GM11168 (cell line): ENCODE measurements around the gene CREB3L4.

ENCODE experiments used
- in situ Hi-C: fragments of 300-500 bp; cut with MboI; formaldehyde crosslinking; loops from one replicate; pipeline ENCODE4 v1.12.0; 2022; ENCODE audit warnings: low sequenced_read_pairs; ENCODE audit not compliant: unreplicated experiment

The CREB3L4 gene, protein sequence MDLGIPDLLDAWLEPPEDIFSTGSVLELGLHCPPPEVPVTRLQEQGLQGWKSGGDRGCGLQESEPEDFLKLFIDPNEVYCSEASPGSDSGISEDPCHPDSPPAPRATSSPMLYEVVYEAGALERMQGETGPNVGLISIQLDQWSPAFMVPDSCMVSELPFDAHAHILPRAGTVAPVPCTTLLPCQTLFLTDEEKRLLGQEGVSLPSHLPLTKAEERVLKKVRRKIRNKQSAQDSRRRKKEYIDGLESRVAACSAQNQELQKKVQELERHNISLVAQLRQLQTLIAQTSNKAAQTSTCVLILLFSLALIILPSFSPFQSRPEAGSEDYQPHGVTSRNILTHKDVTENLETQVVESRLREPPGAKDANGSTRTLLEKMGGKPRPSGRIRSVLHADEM

DNA sequence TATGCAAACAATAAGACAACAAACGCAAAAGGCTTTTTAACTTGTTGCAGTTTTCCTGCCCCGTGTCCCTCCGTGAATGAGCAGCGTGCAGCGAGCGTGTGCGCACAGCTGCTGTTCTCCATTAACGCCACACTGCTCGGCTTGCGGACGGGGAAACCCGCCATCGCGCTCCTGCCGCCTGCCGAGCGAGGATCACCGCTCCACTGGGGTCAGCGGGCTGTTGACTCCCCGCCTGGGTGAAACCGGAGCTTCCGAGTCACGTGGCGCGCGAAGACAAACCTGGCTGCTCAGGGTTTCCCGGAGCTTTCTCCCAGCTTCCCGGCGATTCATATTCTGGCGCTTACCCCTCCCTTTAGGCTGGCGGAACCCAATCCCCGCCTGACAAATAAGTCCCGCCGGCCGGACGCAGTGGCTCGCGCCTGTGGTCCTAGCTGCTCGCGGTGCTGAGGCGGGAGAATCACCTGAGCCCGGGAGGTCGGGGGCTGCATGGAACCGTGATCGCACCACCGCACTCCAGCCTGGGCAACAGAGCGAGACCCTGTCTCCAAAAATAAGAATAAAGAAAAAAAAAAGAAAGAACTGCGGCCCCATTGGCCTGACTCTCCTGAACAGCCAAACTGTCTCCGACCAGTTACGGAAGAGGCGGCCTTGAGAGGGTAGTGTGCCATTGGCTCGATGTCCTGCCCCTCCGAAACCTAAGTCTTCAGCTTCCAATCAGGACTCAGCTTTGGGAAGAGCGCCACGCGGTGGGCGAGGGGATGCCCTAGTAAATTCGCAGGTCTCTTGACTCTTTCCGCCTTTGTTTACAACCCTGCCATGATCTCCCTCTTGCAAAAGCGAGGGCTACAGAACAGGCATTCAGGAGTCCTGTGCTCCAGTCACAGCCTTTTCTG lies at the start of gene CREB3L4:
Gene CREB3L4, plus strand, starts transcription at position 796 of the 893 bp plus-strand sequence. CDS start 624 bp downstream, outside the sequence.
- in situ Hi-C loops: loop anchor here (10.0 kb wide), 1 partner anchor 173 kb away; no protein-coding TSS in a partner anchor

DNA sequence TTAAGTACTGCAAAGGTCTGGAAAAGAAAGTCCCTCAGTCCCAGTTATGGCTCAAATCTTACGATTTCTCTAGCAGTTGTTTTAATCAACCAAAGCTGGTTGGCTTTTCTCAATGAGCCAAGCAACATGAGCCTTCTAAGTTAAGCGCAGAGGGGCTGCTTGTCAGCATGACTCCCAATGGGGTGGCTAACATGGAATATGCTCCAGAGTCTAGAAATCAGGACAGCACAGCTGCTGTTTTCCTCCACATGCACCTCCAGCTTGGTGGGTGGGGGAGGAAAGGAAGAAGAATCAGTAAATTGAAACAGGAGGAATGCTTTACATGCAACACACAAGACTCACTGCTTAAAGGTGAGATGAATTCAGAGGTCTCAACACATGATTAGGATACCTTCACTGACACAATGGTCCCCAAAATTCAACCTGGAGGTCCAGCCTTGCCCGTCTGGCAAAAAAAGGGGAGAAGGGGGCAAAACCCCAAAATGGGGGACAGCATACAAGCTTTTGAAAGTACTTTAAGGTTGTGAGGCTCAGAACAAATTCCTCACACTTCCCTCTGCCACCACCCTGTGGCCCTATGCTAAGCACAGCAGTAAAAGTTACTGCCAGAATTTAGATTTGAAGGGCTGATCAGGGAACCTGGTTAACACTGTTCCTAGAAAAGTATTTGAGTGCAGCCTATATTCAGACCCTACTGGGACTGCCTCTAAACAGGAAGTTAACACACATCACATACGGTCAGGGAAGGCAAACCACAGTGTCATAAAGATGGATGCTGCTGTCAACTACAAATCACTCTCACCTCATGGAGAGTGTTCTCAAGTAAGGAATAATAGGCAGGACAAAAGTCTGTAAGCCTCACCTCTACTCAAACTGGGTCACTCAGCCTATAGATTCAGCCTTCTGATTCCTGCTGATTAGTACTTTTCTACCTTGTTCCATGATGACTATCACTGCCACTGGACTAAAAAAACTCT lies 47.5 kb upstream of the CREB3L4 start:
- in situ Hi-C loops: loop anchor here (5.0 kb wide), 1 partner anchor 123 kb away; no protein-coding TSS in a partner anchor

DNA sequence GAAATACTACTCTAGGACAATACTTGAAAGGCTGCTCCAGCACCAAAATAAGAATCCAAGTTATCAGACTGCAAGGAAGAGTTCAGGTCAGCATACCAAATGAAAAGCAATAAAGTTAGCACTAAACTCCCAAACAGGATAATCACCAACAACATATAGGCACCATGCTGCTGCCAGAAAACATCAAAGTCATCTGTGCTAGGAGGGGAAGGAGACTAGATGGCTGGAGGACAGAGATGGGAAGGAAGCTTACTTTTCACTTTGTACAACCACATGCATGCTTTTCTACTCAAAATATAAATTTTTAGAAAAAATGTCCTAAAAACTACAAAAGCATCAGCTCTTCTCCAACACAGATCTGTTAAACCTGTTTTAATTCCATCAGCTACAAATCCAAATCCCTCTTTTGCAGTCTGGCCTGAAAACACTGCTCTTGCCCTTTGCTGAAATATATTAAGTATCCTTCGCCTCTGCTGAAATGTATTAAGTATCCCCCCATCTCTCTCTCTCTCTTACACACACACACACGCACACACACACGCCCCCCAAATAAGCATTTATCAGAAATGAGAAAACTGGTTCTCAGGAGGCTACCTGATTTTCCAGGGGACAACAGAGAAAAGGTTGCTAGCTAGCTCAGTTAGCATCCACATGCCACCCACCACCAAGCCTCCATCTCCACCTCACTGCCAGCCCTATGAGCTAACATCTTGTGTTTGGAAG lies 46.5 kb upstream of the CREB3L4 start:
- in situ Hi-C loops: loop anchor here (5.0 kb wide), 1 partner anchor 124 kb away; no protein-coding TSS in a partner anchor

DNA sequence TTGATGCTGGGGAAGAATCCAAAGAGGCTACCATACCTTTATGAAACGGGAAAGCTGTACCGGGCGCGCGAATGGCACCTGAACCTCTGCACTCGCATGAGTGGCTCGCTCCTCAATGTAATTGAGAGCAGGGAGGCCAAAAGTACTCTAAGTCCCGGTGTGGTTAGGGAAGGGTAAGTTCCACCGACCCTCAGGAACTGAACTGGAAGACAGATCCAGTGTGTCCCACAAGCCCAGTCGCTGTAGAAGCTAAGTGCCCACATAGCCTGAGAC lies 46.0 kb upstream of the CREB3L4 start:
- in situ Hi-C loops: loop anchor here (5.0 kb wide), 1 partner anchor 124 kb away; no protein-coding TSS in a partner anchor

DNA sequence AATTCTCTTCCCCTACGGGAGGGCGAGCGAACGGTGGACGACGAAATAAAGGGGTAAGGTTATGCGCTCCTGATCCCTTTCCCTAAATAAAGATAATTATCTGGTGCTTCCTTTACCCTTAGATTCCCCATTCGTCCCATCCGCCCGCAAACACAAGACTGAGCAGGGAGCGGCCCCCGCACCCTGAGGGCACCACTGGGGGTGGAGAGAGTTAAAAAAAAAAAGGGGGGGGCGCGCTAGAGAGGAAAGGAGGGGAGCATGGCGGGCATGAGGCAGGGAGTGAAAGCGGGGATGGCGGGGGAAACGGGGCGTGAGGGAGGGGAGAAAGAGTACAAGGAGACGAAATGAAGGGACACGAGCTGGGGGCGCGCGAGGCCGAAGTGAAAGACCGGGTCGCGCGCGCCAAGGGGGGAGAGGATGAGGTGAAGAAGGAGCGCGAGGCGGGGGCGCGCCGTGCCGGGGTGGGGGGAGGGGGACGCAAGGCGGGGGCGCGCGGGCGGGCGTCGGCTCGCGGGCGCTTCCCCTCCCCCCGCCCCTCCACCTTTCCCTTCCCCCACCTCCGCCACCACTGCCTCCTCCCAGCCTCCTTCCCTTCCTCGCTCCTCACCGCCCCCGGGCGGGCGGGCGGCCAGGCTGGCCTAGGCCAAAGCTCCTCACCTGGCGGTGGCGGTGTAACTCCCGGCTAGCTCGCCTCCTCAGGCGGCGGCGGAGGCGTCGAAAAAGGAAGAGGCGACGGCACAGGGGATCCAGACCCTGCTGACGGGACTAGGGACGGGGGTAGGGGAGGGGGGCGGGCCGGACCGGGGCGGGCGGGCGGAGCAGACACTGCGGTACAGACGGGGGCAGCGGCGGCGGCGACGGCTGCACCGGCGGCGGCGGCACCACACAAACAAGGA lies 45.4 kb upstream of the CREB3L4 start:
- in situ Hi-C loops: loop anchor here (5.0 kb wide), 1 partner anchor 125 kb away; no protein-coding TSS in a partner anchor

DNA sequence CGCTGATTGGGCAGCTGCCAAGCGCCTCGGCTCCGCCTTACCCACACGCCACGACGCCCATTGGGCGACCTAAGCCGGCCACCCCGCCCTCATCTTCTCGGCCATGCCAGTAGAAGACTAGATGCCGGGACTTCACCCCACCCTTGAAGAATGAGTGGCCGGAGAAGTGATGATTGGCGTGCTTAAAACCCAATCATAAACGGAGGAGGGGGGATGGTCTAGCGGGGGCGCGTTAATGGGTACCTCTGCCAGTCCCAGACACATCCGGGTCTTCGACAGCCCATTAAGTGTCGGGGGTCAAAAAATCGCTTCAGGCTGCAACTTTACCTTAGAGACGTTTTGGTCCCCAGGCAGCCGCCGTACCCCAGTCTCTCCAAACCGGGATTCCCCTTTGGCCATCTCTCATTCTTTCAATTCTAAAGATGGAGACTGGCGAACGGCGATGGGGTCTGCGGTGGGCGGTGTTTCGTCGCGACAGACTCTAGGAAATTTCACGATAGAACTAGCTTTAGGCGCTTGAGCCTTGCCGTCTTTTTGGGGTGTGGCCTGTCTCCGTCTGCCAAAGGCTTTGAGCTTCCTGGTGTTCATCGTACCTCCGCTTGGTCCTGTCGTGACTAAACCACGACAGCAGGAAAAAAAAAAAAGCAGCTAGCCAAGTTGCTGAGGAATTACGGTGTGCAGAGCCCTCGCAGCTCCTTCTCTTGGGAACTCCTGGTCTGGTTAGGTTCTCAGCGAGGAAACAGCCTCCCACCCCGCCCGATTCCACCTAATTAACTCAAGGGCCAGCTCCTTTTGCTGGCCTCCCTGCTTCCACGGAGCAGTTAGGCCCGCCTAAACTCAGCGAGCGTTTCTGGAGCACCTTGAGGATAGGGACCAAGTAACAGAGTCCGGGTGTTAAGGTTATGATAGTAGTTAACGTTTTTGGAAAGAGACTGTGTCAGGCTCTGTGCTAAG lies 44.5 kb upstream of the CREB3L4 start, which contains the start of gene GATAD2B:
Gene GATAD2B, minus strand, starts transcription at position 1 of the 954 bp plus-strand sequence. CDS start 94,625 bp downstream, outside the sequence.
- in situ Hi-C loops: loop anchor here (5.0 kb wide), 1 partner anchor 126 kb away; no protein-coding TSS in a partner anchor

DNA sequence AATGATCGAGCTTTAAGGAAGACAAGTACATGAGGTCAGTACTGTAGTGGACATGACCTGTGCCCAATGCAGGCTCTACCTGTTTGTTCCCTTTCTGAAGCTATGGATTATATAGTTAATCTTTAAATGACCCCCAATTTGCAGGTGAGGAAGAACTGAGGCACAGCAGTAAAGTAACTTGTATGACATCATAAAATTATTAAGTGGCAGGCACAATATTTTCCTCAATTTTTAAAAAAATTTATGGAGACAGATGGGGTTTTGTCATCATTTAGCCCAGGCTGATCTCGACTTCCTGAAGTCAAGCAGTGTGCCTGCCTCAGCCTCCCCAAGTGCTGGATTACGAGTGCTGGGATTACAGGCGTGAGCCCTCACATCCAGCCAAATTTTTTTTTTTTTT lies 41.3 kb upstream of the CREB3L4 start:
- in situ Hi-C loops: no loop called here

DNA sequence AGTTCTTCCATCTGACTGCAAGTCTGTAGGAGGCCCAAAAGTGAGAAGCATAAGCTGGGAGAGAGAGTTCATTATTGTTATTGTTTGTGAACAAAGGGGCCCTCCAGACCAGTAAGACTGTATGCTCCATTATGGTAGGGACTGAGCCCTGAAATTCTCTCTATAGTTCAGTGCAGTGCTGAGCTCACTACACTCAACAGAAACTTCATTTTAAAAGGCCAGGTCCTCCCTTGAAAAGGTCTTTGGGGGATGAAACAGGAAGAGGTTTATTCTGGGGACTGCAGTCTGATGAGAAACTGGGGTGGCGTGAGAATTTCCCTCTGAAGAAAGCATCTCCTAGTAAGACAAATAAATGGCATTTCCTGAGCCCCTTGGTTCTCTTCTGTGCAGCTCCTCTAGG lies 39.5 kb upstream of the CREB3L4 start:
- in situ Hi-C loops: no loop called here

DNA sequence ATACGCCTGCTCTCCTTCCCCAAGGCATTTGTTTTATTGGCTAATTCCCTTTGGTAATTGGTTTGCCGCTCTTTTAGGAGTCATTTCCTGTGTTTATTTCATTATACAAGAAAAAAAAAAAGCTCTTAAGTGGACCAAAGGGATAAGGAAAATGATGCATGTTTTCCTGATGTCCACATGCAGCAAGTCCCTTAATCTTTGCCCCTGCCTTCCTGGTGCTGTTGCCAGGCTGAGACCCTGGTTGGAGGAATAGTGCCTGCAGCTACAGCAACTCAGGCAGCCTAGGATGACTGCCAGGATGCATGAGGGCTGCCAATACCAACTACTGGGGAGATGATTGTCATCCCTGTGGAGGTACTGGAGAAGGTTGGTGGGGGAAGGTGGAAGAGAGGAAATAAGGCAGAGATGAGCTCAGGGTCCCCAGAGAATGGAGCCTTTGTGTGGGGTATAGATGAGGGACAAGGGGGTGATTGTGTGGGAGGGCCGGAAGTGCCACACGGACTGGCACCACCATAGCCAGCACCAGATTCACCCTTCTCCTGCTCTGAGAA lies 38.8 kb upstream of the CREB3L4 start:
- in situ Hi-C loops: no loop called here

DNA sequence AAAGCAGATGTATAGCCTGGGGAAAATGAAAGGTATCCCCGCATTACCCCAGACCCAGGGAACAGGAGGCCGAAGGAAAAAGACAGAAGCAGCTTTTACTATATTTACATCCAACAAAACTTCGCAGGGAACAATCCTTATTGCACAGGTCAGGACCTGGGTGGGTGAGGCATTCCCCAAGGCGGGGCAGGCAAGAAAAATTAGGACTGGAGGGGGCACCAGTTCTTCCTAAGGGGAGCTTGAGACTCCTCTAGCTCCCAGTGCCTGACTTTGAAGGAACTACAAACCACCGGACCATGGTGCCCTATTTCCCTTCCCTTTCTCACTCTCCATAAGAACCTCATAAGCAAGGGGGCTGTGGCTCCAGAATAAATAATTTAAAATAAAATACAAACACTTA lies 38.3 kb upstream of the CREB3L4 start:
- in situ Hi-C loops: no loop called here

DNA sequence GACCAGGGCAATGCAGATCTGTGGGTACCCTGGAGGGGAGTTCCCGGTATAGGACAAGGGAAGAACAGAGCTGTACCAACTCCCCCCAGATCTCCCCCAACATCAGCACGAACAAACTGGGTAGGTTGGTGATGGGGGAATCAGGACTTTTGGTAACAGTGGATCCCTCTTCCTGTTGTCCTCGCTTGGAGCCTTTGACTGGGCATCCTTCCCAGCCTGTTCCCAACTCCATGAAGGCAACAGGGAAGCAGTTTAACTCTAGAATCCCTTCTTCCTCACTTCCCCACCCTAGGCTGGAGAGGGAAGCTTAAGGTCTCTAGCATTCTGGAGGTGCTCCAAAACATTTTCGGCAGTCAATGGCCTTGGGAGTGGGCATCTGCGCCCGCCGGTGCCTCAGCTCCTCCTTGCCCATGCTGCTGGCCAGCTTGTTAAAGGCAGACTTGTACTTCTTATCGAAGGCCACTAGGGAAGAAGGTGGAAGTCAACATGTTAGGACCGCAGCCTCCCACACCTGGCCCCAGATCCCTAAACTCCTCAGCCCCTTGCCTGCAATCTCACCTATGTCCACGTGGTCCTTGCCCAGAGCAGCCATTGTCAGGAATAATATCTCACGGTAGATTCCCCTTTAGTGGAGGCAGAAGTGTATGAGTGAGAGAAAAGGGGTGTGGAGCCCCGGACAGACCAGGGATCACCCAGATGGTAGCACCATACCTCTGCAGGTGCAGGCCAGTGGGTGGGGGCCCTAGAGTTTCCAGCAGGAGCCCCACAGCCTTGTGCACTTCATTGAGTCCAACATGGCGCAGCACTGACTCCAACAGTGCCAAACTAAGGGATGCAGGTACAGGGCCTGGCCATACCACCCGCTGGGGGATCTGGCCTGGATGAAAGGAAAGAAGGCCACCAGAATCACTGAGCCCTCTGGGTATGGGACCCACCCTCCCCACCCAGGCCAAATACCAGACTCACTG lies 37.4 kb upstream of the CREB3L4 start:
- in situ Hi-C loops: no loop called here

DNA sequence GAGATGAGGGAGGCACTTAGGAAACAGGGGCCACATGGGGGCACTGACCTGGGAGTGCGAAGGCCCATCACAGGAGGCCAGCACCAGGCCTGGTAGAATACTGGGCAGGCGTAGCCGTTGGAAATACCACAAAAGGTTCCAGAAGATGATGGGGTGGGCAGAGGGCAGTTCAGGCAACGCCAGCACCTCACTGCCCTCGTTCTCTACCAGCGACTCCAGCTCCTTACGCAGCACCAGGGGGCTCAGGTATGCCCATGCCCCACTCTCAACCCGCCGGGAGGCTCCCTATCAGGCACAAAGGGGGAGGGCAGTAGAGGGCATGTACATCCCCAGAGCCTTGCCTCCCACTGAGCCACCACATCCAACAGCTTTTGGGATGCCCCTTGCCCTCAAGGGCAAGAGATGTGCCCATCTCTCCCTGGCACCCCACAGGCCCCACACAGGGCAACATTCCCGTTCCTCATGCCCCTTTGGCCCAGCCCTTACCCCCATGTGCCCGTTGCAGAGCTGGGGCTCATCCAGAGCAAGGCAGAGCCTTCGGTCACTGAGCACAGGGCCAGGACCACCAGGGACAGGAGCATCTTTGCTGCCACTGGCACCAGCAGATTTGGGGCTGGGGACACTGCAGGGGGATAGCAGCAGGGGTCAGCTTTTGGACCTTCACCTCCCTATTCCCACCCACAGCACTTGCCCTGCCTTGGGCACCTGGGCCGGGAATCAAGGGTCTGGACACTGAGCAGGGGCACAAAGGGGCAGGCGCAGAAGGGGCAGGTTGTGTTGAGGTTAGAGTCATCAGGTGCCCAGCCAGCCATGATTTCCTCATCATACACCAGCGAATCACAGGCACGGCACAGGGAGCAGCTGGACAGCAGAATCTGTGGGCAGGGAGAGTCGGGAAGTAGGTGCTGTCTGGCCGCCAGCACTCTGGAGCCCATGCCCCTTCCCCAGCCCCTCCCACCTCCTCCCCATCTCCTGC lies 35.3 kb upstream of the CREB3L4 start:
- in situ Hi-C loops: no loop called here

DNA sequence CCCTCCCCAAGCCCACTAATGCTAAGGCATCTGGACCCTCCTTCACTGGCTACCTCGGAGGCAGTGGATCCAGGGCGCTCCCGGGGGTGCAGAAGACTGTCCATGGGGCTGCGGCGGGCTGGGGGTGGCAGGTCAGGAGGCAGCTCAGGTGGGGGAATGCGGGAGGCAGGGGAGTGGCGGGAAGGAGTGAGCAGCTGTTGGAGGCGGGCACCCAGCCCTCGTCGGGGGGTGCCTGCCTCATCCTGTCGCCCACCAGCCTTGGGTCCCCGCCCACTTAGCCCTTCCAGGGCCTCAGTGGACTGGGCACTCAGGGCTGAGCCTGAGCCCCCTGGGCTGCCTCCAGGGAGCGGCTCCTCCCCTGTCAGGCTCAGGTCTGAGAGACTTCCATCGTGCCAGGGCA lies 34.3 kb upstream of the CREB3L4 start:
- in situ Hi-C loops: no loop called here

DNA sequence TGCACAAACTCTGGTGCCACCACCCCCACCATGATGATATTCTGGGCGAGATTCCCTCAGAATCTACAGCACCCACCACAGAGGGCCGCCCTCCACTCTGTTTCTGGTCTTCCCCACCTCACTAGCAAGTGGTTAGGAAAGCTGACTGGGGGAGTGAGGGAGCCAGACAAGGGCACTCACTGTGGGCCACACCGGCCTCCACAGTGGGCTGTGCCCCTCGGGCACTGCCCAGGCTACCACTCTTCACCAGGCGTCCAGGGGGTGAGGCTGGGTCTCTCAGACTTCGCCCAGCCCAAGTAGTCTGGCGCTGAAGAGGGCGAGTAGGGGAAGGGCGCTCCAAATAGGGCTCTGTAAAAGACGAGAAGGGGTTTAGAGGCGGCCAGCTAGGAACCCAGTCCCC lies 33.7 kb upstream of the CREB3L4 start:
- in situ Hi-C loops: no loop called here

DNA sequence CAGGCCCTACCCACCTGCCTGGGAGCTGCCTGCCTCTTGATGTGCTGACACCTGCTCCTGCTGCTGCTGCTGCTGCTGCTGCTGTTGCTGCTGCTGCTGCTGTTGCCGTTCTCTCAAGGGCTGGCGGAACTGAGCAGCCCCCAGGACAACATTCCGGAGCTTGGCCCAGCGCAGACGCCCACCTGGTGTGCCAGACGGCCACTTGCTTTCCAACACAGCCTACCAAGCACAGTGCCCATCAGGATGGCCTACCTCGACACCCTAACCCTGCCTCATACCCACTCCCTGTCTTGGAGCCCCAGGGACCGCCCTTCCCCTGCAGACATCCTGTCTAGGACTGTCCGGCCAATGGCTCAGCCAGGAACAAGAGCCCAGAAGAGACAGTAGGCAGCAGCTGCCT lies 33.0 kb upstream of the CREB3L4 start:
- in situ Hi-C loops: no loop called here
